ENCODE measurements around the gene RSAD2.

The RSAD2 gene

DNA sequence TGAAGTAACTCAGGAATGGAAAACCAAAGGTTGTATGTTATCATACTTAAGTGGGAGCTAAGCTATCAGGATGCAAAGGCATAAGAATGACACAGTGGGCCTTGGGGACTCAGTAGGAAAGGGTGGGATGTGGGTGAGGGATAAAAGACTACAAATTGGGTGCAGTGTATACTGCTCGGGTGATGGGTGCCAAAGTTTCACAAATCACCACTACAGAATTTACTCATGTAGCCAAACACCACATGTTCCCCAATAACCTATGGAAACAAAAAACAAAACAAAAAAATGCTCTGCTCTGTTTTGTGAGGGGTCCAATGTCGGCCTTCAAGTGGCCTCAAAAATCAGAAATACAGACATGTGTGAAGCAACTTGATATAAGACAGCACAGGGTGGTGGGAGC is 30.7 kb downstream of the RSAD2 start:
- ChIA-PET CTCF (interaction anchor here (0.9 to 4.8 kb wide), 3 partner anchors 7 to 128 kb away, joined by 3 to 35 read pairs (median 5); no protein-coding TSS in a partner anchor), POLR2A (no interaction called here)
- TF ChIP-seq, protein P1, sequence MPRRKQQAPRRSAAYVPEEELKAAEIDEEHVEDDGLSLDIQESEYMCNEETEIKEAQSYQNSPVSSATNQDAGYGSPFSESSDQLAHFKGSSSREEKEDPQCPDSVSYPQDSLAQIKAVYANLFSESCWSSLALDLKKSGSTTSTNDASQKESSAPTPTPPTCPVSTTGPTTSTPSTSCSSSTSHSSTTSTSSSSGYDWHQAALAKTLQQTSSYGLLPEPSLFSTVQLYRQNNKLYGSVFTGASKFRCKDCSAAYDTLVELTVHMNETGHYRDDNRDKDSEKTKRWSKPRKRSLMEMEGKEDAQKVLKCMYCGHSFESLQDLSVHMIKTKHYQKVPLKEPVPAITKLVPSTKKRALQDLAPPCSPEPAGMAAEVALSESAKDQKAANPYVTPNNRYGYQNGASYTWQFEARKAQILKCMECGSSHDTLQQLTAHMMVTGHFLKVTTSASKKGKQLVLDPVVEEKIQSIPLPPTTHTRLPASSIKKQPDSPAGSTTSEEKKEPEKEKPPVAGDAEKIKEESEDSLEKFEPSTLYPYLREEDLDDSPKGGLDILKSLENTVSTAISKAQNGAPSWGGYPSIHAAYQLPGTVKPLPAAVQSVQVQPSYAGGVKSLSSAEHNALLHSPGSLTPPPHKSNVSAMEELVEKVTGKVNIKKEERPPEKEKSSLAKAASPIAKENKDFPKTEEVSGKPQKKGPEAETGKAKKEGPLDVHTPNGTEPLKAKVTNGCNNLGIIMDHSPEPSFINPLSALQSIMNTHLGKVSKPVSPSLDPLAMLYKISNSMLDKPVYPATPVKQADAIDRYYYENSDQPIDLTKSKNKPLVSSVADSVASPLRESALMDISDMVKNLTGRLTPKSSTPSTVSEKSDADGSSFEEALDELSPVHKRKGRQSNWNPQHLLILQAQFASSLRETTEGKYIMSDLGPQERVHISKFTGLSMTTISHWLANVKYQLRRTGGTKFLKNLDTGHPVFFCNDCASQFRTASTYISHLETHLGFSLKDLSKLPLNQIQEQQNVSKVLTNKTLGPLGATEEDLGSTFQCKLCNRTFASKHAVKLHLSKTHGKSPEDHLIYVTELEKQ (tag by site-specific recombination; IDR thresholded peaks at IDR 0.05; ENCODE audit: borderline replicate concordance): no peak
- TF ChIP-seq ZNF580 (tag by site-specific recombination; IDR thresholded peaks at IDR 0.05) (no peak), GLIS2 (tag by site-specific recombination; IDR thresholded peaks at IDR 0.05) (no peak), PRDM10 (tag by site-specific recombination; IDR thresholded peaks at IDR 0.05) (no peak)
- Histone ChIP-seq H3K27ac (ENCODE audit: extremely low read depth, low read depth, low read length) (no peak overlapping the region), H3K4me3 (ENCODE audit: low read depth, low read length) (no peak overlapping the region), H3K4me1 (ENCODE audit: control insufficient read depth, insufficient read depth, low read length) (no peaks in the 10 kb centered on the region), H3K36me3 (ENCODE audit: control insufficient read depth in 2 of 2, insufficient read depth in 1 of 2, low read length in 2 of 2) (no peaks in the 10 kb centered on the region), H3K9me3 (ENCODE audit: control insufficient read depth, insufficient read depth, low read depth, low read length) (no peaks in the 10 kb centered on the region)

DNA sequence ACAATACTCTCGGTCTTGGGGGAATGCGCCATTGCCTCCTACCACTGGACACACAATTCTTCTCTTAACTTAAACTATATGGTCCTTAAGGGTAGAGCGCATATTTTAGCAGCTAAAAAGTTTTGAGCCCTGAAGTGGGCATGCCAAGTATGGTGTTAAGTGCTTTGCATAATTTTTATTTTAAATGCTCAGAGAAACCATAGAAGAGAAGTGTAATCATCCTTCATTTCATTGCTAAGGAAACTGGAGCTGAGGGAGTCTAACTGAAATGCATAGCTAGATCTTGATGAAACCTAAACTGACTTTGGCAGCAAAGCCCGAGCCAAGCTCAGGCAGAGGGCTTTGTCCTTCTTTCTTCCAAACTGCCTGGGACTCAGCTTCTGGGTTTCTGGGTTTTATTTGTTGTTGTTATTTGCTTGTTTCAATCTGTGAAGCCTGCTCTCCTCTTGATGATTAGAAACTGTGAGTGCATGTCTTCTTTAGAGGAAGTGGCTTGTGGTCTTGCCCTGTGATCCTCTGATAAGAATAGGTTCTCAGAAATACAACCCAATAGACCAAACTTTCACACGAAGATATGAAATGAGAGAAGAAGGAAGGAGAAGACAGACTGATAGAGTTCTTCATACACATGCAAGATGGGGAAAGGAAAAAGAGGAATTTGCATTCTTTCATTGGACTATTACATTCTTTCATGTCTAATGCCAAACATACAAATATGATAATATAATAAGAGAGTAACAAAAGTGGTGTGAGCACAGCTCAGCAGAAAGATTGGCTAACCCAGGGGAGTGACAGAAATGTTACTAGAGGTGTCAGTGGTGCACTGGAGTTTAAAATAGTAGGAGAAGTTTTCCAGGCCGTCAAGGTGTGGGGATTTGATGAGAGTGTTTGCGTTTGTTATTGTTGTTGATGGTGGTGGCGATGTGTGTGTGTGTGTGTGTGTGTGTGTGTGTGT is 32.1 kb downstream of the RSAD2 start:
- POLR2A ChIA-PET: no interaction called here
- Histone ChIP-seq H3K4me3 (ENCODE audit: low read depth, low read length) (no peak overlapping the region), H3K36me3 (ENCODE audit: control insufficient read depth in 2 of 2, insufficient read depth in 1 of 2, low read length in 2 of 2) (no peaks in the 10 kb centered on the region), H3K4me1 (ENCODE audit: control insufficient read depth, insufficient read depth, low read length) (no peaks in the 10 kb centered on the region), H3K9me3 (ENCODE audit: control insufficient read depth, insufficient read depth, low read depth, low read length) (no peaks in the 10 kb centered on the region), H3K27ac (ENCODE audit: extremely low read depth, low read depth, low read length) (no peak overlapping the region)
- TF ChIP-seq ZNF223 (tag by site-specific recombination; IDR thresholded peaks at IDR 0.05) (no peak), RBAK (tag by site-specific recombination; IDR thresholded peaks at IDR 0.05) (no peak), ZNF510 (tag by site-specific recombination; IDR thresholded peaks at IDR 0.05; ENCODE audit: insufficient replicate concordance) (no peak), KLF8 (tag by site-specific recombination; IDR thresholded peaks at IDR 0.05) (no peak), ZNF654 (tag by site-specific recombination; IDR thresholded peaks at IDR 0.05; ENCODE audit: low read depth) (no peak), ZNF624 (tag by site-specific recombination; IDR thresholded peaks at IDR 0.05) (no peak)
- TF ChIP-seq, protein P2, sequence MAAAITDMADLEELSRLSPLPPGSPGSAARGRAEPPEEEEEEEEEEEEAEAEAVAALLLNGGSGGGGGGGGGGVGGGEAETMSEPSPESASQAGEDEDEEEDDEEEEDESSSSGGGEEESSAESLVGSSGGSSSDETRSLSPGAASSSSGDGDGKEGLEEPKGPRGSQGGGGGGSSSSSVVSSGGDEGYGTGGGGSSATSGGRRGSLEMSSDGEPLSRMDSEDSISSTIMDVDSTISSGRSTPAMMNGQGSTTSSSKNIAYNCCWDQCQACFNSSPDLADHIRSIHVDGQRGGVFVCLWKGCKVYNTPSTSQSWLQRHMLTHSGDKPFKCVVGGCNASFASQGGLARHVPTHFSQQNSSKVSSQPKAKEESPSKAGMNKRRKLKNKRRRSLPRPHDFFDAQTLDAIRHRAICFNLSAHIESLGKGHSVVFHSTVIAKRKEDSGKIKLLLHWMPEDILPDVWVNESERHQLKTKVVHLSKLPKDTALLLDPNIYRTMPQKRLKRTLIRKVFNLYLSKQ (tag by site-specific recombination; IDR thresholded peaks at IDR 0.05; ENCODE audit: borderline replicate concordance): no peak
- CTCF ChIA-PET: interaction anchor here (0.7 to 4.8 kb wide), 3 partner anchors 6 to 134 kb away, joined by 4 to 35 read pairs (median 5); no protein-coding TSS in a partner anchor
